AG09319 (cell line): ENCODE results near the gene NKPD1.
A peak's percentile ranks its signal among the peaks of the same experiment; 100 is the strongest.

Source experiments
- DNase-seq: peaks from one replicate; pipeline ENCODE4 v3.0.0-alpha.2; 2010; ENCODE audit warnings: low read depth; ENCODE audit errors: extremely low read depth
- CTCF ChIP-seq: IDR thresholded peaks from 2 replicates; pipeline ENCODE4 v1.5.1; 2011; ENCODE audit warnings: low read depth, mild to moderate bottlenecking, inconsistent platforms, low read length, moderate library complexity

The NKPD1 gene, protein sequence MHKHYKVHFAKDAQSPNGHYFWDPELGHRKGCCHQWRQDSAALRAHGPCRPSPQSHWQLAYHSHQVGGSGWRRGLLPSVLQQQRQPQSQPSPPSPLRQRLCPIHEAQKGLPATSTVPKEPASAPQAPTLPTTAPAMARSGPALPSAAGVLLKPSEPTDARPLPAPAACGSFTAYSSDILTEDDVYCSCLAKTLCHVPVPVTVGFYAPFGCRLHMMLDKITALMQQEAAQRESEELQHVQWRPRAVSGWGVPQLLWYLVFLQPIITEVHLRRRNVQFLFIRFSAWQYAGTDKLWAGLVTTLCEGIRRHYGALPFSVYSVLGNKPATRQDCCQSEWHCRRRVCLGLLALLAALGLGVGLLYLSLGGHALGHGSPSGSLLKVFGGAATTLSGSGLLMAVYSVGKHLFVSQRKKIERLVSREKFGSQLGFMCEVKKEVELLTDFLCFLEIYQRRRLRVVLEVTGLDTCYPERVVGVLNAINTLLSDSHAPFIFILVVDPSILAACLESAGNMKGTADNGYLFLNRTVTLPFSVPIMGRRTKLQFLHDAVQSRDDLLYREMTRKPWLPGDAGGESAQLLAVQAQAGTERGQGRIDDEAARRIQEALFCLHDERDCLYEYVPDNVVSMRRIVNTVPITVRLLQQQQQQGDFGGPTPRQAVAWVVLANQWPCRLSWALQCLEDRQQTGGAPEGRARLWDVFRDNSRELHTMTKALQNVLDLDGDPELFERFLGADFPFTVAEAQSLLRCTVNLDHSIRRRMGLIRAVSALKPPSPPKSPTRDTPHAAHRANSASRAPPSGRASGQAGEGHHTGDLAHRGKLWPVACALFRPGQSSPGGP

GRCh38 chr19:45160870-45161737 is at the start of gene NKPD1:
Gene NKPD1 (minus strand): TSS chr19:45160982. CDS start chr19:45160150, 832 bp downstream.
- no peak for TF ChIP-seq CTCF
- no peak for DNase-seq

- no peak for TF ChIP-seq CTCF
- DNase-seq = no peak
These were observed 45.5 kb upstream of the NKPD1 start for GRCh38 chr19:45206328-45206727.

DNA sequence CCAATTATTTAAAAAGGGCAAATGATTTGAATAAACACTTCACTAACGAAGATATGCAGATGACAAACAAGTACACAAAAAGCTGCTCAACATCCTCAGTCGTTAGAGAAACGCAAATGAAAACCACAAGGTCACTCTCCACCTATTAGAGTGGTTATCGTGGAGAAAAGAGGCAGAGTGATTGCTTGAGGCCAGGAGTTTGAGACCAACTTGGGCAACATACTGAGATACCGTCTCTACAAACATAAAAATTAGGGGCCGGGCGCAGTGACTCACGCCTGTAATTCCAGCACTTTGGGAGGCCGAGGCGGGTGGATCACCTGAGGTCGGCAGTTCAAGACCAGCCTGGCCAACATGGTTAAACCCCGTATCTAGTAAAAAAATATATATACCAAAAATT is 45.0 kb upstream of the NKPD1 start:
- no peak for TF ChIP-seq CTCF
- no peak for DNase-seq

- no peak for TF ChIP-seq CTCF
- DNase-seq = no peak
These were observed 41.9 kb upstream of the NKPD1 start for GRCh38 chr19:45202637-45203036.

GRCh38 chr19:45200568-45200967 is 39.8 kb upstream of the NKPD1 start:
- peak; percentile 31 for DNase-seq
- peak; percentile 43 for TF ChIP-seq CTCF

- DNase-seq = no peak
- TF ChIP-seq CTCF = no peak
These were observed 35.0 kb upstream of the NKPD1 start for GRCh38 chr19:45195764-45196163.
